HG03095 (cell line): ENCODE measurements around the gene FSHR.

Experiments used
- ATAC-seq: cut with Tn5 transposase; IDR thresholded peaks from one replicate; pipeline ENCODE4 v1.9.1; 2021; ENCODE audit warnings: moderate library complexity; ENCODE audit not compliant: unreplicated experiment

Gene FSHR

DNA sequence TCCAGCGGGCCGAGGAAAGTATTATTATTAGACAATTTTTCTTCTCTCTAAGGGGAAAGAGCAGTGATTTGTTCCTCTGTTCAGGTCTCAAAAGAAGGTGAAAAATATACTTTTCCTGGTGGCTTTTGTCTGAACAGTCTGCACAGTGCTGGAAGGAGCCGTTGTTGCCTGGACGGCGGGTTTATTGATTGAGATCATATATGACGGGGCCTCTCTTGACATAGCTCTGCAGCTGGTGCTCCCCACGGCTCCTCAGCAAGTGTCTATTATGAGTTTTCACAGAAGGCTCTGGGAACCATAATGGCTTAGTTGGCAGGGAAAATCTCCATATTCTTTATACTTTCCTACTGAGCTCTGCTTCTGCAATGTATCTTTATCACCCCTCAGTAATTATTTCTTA, 42.9 kb downstream of the FSHR start:
- no peak for ATAC-seq

GRCh38 chr2:49111006-49111405, 43.3 kb downstream of the FSHR start:
- ATAC-seq, result no peak

- no peak for ATAC-seq
Observed at GRCh38 chr2:49110571-49110970, 43.7 kb downstream of the FSHR start.

GRCh38 chr2:49108851-49109250, 45.5 kb downstream of the FSHR start:
- ATAC-seq, result no peak

- no peak for ATAC-seq
Observed at GRCh38 chr2:49108436-49108835, 45.9 kb downstream of the FSHR start.

GRCh38 chr2:49105506-49105905, 48.8 kb downstream of the FSHR start:
- ATAC-seq, result no peak

DNA sequence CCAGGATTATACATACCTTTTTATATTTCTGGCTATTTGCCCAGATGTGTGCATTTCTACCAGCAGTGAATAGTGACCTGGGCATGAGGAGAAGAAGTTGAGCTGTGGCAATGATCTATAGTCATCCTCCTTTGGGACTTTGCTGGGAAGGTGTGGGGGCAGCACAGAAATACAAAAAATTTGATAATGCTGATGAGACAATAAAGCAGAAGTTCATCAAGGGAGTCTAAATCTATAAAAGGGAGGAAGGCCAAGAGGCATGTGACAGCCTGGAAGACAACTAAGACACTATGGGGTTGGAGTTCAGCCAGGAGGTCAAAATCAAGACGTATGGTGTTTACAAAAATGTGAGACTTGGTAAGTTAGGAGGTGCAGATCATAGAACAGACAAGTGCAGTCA, 52.2 kb downstream of the FSHR start:
- ATAC-seq, result no peak

DNA sequence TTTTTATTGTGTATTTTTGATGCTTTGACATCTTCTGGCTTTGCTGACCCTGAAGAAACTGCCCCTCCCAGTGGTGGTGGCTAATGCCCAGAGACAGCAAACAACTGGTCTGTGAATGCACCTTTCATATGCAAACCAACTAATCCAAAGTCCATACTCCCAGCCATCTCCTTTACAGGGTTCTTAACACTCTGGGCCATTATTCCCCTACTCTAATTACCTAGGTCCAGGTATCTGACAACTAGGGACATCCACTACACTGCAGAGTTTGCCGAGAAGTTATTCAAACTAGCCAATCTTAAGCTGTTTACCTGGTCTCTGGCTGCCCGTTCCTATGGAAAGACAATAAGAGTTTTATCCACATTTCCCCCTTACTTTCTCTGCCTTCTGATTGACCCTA, 73.6 kb downstream of the FSHR start:
- ATAC-seq, result no peak

- no peak for ATAC-seq
Observed at GRCh38 chr2:49070716-49071115, 83.6 kb downstream of the FSHR start.

DNA sequence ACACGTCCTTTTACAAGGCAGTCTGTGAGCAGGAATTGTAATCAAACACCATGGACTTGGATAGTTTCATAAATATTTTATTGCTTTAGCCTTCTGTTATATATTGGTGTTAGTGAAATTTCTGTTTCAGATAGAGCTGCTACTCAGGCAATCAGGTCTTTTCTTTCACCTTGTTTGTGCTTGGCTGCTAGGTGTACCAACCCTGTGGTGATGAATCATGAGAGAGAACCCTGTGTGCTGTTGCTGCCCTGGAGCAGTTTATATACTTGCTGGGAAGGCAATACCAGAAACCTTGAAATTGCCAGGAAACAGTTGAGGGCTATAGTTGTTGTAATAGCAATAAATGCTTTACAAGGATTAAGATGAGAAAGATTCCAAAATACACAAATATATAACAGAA, 84.5 kb downstream of the FSHR start:
- ATAC-seq, result no peak

GRCh38 chr2:49068613-49069012, 85.7 kb downstream of the FSHR start:
- ATAC-seq, result no peak

GRCh38 chr2:49067971-49068370, 86.3 kb downstream of the FSHR start:
- no peak for ATAC-seq

DNA sequence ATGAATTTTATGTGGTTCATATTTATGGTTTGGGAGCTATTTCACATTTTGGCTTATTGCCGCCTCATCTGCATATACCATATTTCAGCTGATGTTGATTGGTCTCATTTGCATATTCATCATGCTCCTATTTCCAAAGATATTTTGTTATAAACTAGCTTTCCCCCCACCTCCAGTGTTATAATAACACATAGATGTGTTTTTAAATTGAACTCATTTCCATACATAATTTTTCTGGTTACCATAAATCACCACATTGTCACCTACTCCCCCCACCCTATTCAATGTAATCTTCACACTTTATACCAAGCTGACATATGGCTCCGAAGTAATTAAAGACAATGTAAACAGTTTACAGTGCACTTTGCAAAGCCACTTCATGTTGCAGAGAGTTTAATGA, 101.2 kb downstream of the FSHR start:
- no peak for ATAC-seq

DNA sequence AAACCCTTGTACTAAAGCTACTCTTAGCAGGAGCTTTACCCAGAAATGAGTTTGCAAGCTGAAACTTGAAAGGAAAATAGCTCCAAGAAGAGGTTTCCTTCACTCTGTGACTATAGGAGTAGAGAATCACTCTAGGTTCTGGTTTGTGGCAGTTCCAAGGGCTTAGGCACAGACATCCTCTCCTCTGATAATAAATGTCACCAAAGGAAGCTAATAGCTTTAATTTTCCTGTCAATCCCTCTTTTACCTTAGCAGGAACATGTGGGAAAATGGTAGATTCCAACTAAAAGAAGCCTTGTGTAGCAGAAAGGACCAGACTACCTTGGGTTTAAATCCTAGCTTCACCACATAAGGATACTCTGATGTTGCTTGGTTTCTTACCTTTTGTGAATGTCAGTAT, 104.0 kb downstream of the FSHR start:
- no peak for ATAC-seq

- no peak for ATAC-seq
Observed at GRCh38 chr2:49049161-49049560, 105.2 kb downstream of the FSHR start.

GRCh38 chr2:49045083-49045482, 109.2 kb downstream of the FSHR start:
- ATAC-seq, result no peak

DNA sequence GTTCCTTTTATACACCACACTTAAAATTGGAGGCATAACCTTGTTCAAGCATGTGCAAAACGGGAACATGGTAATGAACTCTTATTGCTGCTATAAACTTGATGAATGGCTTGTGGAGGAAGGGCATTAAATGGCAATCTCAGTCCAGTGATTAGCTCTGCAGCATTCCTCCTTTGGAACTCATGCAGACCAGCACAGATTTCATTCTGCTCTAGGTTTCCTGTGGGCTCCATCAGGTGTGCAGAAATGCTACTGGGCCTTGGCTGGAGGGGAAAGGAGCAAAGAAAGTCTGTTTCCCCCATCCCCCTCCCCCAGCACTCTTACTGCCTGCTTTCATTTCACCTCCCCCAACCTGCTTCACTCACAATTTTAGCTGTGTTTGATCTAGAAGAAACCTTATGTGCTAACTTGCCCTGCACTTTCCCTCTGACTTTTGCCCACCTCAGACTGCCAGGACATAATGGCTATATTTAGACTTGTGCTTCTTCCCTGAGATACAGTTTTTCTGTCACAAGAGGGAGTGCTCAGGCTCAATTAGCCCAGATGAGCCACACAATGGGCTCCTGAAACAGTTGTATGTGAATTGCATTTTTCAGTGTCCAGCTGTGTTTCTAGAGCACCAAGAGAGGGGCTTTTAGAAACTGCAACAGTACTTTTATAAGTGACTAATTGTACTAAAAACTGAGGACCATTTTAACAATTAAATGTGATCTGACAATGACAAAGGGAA, 109.8 kb downstream of the FSHR start:
- ATAC-seq, result no peak

- ATAC-seq, result no peak
Observed at GRCh38 chr2:49043405-49043982, 110.8 kb downstream of the FSHR start.

DNA sequence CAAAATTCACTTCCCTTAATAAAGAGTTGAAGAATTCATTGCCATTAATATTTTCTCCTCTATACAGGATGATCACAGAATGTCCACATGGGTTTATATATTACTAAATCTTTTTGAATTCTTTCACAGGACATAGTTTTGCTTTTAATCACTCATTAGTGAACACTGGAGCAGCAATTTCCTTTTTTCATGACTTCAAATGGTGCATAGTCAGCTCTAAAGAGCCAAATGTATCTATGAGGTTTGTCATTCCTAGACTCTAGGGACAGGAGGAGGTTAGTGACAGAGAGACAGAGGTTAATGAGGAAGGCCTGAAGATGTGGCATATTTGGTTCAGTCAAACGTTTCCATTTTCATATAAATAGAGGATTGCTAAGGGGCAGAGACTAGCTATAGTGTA, 111.8 kb downstream of the FSHR start:
- ATAC-seq, result no peak

GRCh38 chr2:49041061-49041460, 113.3 kb downstream of the FSHR start:
- no peak for ATAC-seq

GRCh38 chr2:49037197-49037596, 117.1 kb downstream of the FSHR start:
- no peak for ATAC-seq

DNA sequence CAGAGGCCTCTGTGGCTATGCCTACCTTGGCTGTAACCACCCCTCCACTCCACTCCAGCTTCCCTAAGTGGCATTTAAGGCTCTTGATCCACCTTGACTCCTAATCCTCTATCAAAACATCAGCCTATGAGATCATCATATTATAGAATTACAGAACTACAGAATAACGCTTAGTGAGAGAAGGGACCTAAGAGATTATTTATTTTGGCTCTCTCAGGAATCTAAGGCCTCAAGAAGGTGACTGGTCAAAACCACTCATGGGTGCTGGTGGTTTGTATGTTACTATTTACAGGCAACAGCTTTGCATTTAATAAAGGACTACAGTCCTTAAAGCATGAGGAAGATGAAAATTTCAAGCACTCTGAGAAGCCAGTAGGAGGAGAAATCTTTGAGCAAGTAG, 118.8 kb downstream of the FSHR start:
- no peak for ATAC-seq
